ENCODE measurements around the gene KIF15. TPM values are rescaled to one million over a fixed set of nuclear protein-coding genes. Genes with fewer than 3 reads are reported as not detected.

Gene KIF15
- total RNA-seq, 1 experiment from 2014 or later = 23.7 TPM

GRCh38 chr3:44721231-44722102, 40.1 kb upstream of the KIF15 start:
- ChIA-PET CTCF (interaction anchor here (1.0 kb wide), 1 partner anchor 9 kb away, joined by 3 read pairs; the partner anchor contains the start of gene ZNF502), POLR2A (no interaction called here)
- no peak for ATAC-seq
- Mint-ChIP-seq H3K36me3 (peaks cover 81% of the 10 kb centered on the region), H3K4me1 (no peaks in the 10 kb centered on the region), H3K9me3 (peaks cover 94% of the 10 kb centered on the region), H3K27me3 (ENCODE audit: low read depth) (peaks cover 23% of the 10 kb centered on the region), H3K27ac (no peak overlapping the region), H3K4me3 (no peak overlapping the region)
- DNase-seq (ENCODE audit: low spot score) = no peak
- TF ChIP-seq E2F5 (CRISPR knock-in tag; IDR thresholded peaks at IDR 0.05) (no peak), PRDM15 (CRISPR knock-in tag; IDR thresholded peaks at IDR 0.05) (no peak), IRF2 (CRISPR knock-in tag; IDR thresholded peaks at IDR 0.05; ENCODE audit: borderline replicate concordance, low read depth) (no peak), FOXK1 (CRISPR knock-in tag; IDR thresholded peaks at IDR 0.05) (no peak), NFYB (CRISPR knock-in tag; conservative IDR thresholded peaks at IDR 0.05; ENCODE audit: low read depth) (no peak), MAX (CRISPR knock-in tag; IDR thresholded peaks at IDR 0.05) (no peak), ZNF396 (CRISPR knock-in tag; IDR thresholded peaks at IDR 0.05; ENCODE audit: borderline replicate concordance) (no peak)
- TF ChIP-seq, protein P1, sequence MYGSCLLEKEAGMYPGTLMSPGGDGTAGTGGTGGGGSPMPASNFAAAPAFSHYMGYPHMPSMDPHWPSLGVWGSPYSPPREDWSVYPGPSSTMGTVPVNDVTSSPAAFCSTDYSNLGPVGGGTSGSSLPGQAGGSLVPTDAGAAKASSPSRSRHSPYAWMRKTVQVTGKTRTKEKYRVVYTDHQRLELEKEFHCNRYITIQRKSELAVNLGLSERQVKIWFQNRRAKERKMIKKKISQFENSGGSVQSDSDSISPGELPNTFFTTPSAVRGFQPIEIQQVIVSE (CRISPR knock-in tag; IDR thresholded peaks at IDR 0.05; ENCODE audit: borderline replicate concordance) = no peak

DNA sequence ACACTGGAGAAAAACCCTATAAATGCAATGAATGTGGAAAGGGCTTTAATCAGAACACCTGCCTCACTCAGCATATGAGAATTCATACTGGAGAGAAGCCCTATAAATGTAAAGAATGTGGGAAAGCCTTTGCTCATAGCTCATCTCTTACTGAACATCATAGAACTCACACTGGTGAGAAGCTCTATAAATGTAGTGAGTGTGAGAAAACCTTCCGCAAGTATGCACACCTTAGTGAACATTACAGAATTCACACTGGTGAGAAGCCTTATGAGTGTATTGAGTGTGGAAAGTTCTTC, 39.5 kb upstream of the KIF15 start:
- H3K27me3 Mint-ChIP-seq (ENCODE audit: low read depth) = peaks cover 23% of the 10 kb centered on the region
- POLR2A ChIA-PET = no interaction called here
- peaks cover 89% of the 10 kb centered on the region for H3K9me3 Mint-ChIP-seq
- TF ChIP-seq, protein P2, sequence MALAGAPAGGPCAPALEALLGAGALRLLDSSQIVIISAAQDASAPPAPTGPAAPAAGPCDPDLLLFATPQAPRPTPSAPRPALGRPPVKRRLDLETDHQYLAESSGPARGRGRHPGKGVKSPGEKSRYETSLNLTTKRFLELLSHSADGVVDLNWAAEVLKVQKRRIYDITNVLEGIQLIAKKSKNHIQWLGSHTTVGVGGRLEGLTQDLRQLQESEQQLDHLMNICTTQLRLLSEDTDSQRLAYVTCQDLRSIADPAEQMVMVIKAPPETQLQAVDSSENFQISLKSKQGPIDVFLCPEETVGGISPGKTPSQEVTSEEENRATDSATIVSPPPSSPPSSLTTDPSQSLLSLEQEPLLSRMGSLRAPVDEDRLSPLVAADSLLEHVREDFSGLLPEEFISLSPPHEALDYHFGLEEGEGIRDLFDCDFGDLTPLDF (CRISPR knock-in tag; IDR thresholded peaks at IDR 0.05) = no peak
- TF ChIP-seq OVOL2 (CRISPR knock-in tag; IDR thresholded peaks at IDR 0.05; ENCODE audit: borderline replicate concordance) (no peak), HMGA2 (CRISPR knock-in tag; IDR thresholded peaks at IDR 0.05) (no peak), TP53 (CRISPR knock-in tag; IDR thresholded peaks at IDR 0.05) (no peak), JAZF1 (CRISPR knock-in tag; IDR thresholded peaks at IDR 0.05) (no peak), USF2 (CRISPR knock-in tag; IDR thresholded peaks at IDR 0.05) (no peak), ZBTB21 (CRISPR knock-in tag; IDR thresholded peaks at IDR 0.05; ENCODE audit: borderline replicate concordance) (no peak), ZNF281 (CRISPR knock-in tag; IDR thresholded peaks at IDR 0.05) (no peak), NFATC4 (CRISPR knock-in tag; IDR thresholded peaks at IDR 0.05) (no peak), MAX (CRISPR knock-in tag; IDR thresholded peaks at IDR 0.05) (no peak), TCF7 (CRISPR knock-in tag; IDR thresholded peaks at IDR 0.05; ENCODE audit: low read depth) (no peak)
- TF ChIP-seq, protein P3, sequence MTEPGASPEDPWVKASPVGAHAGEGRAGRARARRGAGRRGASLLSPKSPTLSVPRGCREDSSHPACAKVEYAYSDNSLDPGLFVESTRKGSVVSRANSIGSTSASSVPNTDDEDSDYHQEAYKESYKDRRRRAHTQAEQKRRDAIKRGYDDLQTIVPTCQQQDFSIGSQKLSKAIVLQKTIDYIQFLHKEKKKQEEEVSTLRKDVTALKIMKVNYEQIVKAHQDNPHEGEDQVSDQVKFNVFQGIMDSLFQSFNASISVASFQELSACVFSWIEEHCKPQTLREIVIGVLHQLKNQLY (CRISPR knock-in tag; IDR thresholded peaks at IDR 0.05) = no peak
- no peak overlapping the region for H3K4me3 Mint-ChIP-seq
- CTCF ChIA-PET = no interaction called here
- no peaks in the 10 kb centered on the region for H3K4me1 Mint-ChIP-seq
- H3K36me3 Mint-ChIP-seq = peaks cover 76% of the 10 kb centered on the region
- DNase-seq (ENCODE audit: low spot score) (no peak), ATAC-seq (no peak)
- H3K27ac Mint-ChIP-seq = no peak overlapping the region

All from WTC11 (cell line).